HG03432 (cell line): Measurements from ENCODE around the gene ALDH1A1.

Source experiments
- ATAC-seq: cut with Tn5 transposase; IDR thresholded peaks from one replicate; pipeline ENCODE4 v1.9.1; 2021; ENCODE audit warnings: mild to moderate bottlenecking, moderate library complexity; ENCODE audit not compliant: unreplicated experiment

The ALDH1A1 gene

DNA sequence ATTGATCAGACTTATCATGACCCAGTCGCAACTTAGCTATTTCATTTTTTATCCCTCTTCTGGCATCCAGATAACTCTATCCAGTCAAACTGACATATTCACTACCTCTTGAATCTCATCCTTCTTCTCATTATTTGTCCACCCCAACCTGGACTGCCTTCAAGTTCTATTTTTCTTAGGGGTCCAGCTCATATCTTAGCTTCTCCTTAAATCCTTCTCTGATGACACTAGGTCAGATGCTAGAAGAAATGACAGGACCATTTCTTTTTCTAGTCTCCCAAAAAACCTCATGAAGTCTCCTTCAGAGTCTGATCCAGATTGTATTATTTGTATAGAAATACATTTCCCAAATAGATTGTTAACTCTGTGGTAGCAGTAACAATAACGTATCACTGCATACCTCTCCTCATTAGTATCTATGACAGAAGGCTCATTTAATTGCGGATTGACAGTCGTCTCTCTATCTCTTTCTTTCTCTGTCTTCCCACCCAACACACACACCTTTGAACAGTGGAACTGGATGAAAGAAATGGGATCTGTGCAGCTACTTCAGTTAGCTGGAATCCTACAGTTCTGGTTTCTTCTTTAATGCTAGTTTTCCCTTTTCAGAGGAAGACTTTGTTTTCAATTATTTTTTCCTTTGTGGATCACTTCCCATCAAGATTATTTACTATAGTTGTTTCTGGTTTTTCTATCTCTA lies 33.5 kb downstream of the ALDH1A1 start:
- ATAC-seq: no peak

DNA sequence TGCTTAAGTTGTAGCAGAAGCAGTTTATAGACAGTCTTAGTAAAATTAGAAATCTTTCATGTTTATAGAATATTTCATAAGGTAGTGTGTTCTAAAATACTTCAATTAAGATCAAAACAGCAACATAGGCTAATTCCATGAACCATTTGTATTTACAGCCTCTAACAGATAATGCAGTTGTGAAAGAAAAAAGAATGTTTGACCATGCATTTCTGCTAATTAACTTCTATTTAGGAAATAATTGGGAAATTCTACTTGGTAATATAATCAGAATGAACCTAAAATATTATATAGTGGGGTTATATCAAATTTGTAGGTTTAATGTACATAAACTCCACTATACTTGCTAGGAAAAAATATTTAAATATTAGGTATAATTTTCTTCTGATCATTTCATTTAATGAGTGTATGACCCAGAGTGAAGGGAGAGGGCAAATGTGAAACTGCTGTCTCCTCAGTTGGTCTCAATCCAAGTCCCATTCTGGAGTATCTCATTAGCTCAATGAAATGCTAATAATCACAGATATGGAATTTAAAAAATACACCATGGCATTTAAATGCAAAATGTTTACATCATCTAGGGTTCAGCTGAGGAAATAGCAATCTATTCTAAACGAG lies 34.9 kb downstream of the ALDH1A1 start:
- ATAC-seq: no peak

GRCh38 chr9:72915659-72916058 lies 37.2 kb downstream of the ALDH1A1 start:
- ATAC-seq: no peak

DNA sequence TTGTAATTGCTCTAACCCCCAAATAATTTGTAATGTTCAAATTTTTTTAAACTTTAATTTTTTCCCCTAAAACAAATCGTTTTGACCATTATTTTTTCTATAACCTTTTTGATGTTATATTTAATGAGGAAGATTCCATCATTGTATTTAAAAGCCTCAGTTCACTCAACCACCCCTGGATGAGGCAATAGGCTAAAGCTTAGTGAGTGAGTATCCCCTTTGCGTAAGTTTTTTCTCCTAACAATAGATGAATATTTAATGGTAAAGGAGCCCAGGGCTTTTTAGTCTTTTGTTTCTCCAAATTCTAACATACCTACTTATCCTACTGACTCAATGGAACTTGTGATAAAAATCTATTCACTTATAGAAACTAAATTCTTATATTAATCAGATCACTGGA lies 38.1 kb downstream of the ALDH1A1 start:
- ATAC-seq: no peak

GRCh38 chr9:72913382-72914009 lies 39.4 kb downstream of the ALDH1A1 start:
- ATAC-seq: no peak

DNA sequence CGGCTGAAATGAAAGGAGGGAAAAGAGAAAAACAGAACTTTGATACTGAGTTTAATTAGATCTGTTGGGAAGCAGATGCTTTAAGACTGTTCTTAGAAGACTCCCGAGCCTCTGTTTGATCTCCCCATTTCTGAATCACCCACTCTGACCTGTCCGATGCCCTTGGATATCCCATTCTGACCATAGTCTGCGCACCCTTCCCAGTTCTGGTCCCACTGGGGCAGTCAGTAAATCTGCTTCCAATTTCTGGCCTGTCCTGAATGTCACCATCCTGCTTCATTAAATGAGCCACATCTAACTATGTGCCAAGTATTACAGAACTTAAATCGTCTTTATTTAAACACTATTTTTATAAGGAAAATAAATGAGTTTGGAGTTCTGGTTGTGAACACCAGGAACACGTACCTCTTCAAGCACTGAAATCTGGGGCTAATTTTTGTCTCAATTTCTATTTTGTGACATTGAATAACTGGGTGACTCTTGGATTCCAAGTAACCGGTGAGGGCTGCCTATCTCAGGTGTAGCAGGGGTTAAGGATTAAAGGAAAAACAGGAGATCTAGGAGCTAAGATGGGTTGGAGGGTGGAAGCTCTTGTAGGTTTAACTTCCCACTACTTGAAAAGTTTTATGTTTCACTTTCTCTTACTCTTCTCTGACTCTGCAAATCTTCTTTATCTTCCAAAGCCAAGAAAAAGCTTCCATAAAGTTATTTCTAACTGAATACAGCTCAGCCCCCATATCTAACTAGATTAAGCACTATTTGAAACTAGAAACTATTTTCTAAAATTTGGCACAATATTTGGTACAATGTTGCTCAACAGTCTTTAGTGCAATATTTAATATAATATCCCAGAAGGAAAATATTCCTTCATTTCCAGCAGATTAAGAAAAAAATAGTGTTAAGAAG lies 40.1 kb downstream of the ALDH1A1 start:
- no peak for ATAC-seq

DNA sequence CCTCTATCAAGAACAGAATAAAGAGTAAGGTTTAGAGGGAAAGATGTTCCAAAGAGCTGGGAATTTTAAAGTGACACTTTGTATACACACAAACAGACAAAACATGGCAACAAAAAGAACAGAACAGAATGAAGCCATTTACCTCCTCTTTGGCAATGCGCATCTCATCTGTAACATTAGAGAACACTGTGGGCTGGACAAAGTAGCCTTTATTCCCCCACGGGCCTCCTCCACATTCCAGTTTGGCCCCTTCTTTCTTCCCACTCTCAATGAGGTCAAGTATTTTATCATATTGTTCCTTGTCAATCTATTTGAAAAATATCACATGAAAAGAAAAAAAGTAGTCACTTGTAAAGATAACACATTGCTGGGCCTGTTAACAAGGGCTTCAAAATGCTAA lies 41.0 kb downstream of the ALDH1A1 start:
- ATAC-seq: no peak

- ATAC-seq: no peak
Observed at GRCh38 chr9:72911247-72911775, 41.5 kb downstream of the ALDH1A1 start.

DNA sequence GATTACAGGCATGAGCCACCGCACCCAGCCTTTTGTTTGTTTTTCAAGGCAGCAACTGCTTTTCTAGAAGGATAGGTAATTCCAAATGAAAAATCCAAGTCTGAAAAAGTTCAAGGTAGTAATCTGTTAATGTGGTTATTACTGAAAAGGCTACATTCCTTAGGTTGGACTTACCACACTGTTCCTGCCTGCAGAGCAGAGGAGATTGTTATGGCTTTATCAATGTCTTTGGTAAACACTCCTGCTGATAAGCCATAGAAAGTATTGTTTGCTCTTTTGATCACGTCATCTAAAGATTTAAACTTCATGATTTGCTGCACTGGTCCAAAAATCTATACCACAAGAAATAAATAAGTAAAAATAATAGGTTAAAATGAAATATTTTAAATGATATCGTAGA lies 43.4 kb downstream of the ALDH1A1 start:
- ATAC-seq: no peak

DNA sequence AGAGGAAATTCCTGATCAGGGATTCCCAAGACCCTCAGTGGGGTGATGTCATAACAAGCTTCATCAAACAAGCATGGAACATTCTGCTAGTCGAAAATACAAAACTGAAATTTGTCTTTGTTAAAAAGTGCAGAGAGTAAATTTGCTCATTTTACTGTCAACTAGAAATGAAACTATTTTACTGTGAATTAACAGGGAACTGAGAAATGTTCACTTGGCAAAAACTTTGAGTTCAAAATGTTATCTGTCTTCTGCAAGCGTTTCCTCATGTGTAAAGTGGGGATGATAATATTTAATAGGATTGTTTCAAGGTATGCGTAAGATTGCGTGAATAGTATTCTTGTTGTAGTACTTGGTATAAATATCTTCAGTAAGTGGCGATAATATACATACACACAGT lies 45.4 kb downstream of the ALDH1A1 start:
- ATAC-seq: no peak

GRCh38 chr9:72906810-72907209 lies 46.0 kb downstream of the ALDH1A1 start:
- ATAC-seq: no peak

DNA sequence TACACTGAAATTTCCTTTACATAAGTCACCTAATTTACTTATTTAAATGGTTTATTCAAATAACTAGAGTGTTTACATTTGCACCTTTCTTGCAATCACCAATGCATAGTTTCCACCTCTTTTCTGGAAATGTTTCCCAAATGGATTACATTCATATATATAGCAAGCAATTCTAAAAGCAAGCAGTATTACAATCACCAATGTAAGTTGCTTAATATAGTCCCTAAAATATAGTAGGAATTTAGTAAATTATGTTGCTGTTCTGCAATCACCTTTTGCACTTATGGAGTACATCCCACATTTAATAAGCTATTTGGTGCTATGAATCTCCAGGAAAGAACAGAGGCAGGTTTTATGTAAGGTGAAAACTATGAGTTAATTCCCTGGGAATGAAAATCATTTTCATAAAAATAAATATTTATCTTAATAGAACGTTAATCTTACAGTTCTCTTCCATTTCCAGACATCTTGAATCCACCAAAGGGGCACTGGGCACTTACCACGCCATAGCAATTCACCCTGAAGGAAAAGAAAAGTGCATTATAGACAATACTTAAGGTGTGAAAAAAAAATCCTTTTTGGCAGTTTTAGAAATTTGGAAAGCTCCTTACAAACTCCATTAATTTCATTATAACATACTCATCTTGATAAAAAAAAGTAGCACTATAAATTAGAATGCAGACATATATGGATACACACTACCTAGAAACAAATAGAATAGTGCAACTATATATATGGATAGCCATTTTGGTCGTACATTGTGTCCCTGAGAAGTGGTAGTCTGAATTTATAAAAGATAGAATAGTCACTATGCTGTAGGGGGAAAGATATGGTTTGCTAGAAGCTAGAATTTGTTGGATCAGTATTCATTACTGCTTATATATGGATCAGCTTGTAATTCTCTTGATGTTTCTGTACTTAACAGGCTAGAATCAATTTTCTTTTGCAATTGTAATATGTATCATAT lies 47.1 kb downstream of the ALDH1A1 start:
- ATAC-seq: no peak

- ATAC-seq: no peak
Observed at GRCh38 chr9:72904267-72905093, 48.4 kb downstream of the ALDH1A1 start.

- no peak for ATAC-seq
Observed at GRCh38 chr9:72903103-72903502, 49.8 kb downstream of the ALDH1A1 start.

DNA sequence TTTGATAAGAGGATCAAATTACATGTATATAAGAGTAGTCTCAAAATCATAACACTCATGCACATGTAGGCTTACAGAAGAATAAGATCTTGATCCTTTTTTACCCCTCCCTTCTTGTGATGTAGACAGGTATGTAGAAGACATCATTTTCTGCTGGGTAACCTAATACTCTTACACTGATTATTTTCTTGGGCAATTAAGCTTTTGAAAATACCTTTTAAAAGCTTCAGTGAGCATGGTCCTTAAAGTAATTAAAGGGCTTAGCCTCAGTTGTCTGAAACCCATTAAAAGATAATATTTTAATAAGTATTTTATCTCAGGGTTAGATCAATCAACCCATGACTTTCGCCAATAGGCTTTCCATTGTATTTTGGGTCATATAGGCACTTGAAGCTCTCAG lies 50.6 kb downstream of the ALDH1A1 start:
- no peak for ATAC-seq

DNA sequence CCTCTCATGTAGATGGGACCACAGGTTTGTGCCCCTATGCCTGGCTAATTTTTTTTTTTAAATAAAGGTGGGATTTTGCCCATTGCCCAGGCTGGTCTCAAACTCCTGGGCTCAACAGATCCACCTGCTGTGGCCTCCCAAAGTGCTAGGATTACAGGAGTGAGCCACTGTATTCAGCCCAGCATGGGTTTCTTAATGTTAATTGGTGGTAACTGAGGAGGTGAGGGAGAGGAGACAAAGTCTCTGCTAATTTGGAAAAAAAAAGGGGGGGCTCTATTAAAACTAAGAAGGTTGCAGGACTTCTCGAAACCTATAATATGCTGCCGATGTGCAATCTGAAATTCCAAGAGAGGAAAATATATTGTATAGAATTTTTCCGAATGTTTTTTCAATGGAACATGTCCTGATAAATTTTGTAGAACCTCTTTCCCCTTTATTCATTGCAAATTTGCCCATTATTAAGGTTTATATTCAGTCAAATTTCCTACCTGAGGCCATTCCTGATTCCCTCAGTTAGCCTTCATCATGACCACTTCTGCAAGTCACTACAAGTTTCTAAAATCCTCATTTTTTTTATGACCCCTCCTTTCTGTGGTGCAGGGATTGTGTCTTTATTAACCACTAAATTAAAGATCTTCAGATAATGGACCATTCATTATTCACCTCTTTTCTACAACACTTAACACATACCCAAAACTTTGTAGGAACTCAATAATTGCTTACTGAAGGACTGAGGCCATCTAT lies 52.9 kb downstream of the ALDH1A1 start:
- no peak for ATAC-seq

- ATAC-seq: no peak
Observed at GRCh38 chr9:72898784-72899733, 53.8 kb downstream of the ALDH1A1 start.
